AG20443 (cell line): ENCODE data around the gene CSTF3.

Experiments used
- DNase-seq: peaks from one replicate; pipeline ENCODE4 v3.0.0; 2012; ENCODE audit warnings: low spot score, mixed read lengths

The CSTF3 gene

GRCh38 chr11:33040862-33041453 lies 120.3 kb downstream of the CSTF3 start:
- DNase-seq, result no peak

- no peak for DNase-seq
Measured at GRCh38 chr11:33040033-33040861, 121.0 kb downstream of the CSTF3 start.

- peak; percentile 91 for DNase-seq
Measured at GRCh38 chr11:33039274-33040032, 121.8 kb downstream of the CSTF3 start, which contains the start of gene TCP11L1. TSS of gene TCP11L1 (plus strand) at chr11:33039572. CDS start at chr11:33043774, 4,202 bp downstream.

- DNase-seq, result no peak
Measured at GRCh38 chr11:33035011-33035410, 126.3 kb downstream of the CSTF3 start.
